ENCODE results near the gene OPRM1. TPM values are rescaled to one million over a fixed set of nuclear protein-coding genes. Genes with fewer than 3 reads are reported as not detected.

The OPRM1 gene
- total RNA-seq, 5 donors from 2014 or later (not counting 1 experiment from before 2014, with no cell fraction given), result not detected

- no peaks in the 10 kb centered on the region for H3K36me3 ChIP-seq (ENCODE audit: control insufficient read depth in 2 of 2, extremely low read depth in 1 of 2, insufficient read depth in 1 of 2, low read length in 1 of 2)
- ChIA-PET POLR2A (interaction anchor here in 1 of 2 donors (0.6 kb wide), 1 partner anchor 20 kb away, joined by 3 read pairs; no protein-coding TSS in a partner anchor), CTCF (interaction anchor here in 1 of 2 donors (1.0 kb wide), 1 partner anchor 11 kb away, joined by 4 read pairs; no protein-coding TSS in a partner anchor)
- ATAC-seq (replicated peaks in 1 of 4) (no peak), DNase-seq (no peak)
- H3K27ac ChIP-seq (ENCODE audit: low read length), result no peak overlapping the region
- H3K4me3 ChIP-seq (ENCODE audit: control insufficient read depth in 1 of 2, extremely low read depth in 1 of 2, low read length in 1 of 2), result no peak overlapping the region
- no peaks in the 10 kb centered on the region for H3K9me3 ChIP-seq
- peaks cover 7 to 10% of the 10 kb centered on the region in 2 experiments for H3K4me1 ChIP-seq (ENCODE audit: control insufficient read depth in 1 of 2, extremely low read depth in 1 of 2, insufficient read depth in 2 of 2, low read length in 2 of 2)
- WGBS (ENCODE audit: insufficient coverage), result 93% methylated on average over 2 of the region's 7 CpGs
- H3K4me1 Mint-ChIP-seq, result peaks cover 31 to 34% (median 31%) of the 10 kb centered on the region in 3 donors
- H3K27me3 Mint-ChIP-seq, result peaks cover 0 to 2% of the 10 kb centered on the region in 2 donors
- H3K27ac Mint-ChIP-seq, result peak overlapping the region; percentile 4 to 29
- H3K36me3 Mint-ChIP-seq, result no peaks in the 10 kb centered on the region
- H3K27me3 ChIP-seq (replicated peaks in 1 of 2; ENCODE audit: control insufficient read depth in 2 of 2, extremely low read depth in 1 of 2, insufficient read depth in 2 of 2, low read length in 1 of 2), result no peaks in the 10 kb centered on the region
- H3K9me3 Mint-ChIP-seq, result no peaks in the 10 kb centered on the region
- no peak overlapping the region for H3K4me3 Mint-ChIP-seq
These were observed 222.8 kb downstream of the OPRM1 start for GRCh38 chr6:154261688-154262397.

GRCh38 chr6:154266560-154267099 lies 227.6 kb downstream of the OPRM1 start:
- H3K9me3 Mint-ChIP-seq, result no peaks in the 10 kb centered on the region
- ATAC-seq (replicated peaks in 1 of 4) (peak in 2 of 4 experiments; percentile 16 to 32), DNase-seq (no peak)
- peak overlapping the region; percentile 56 to 89 for H3K27ac Mint-ChIP-seq
- peaks cover 0 to 2% of the 10 kb centered on the region in 2 donors for H3K27me3 Mint-ChIP-seq
- peaks cover 27 to 34% (median 34%) of the 10 kb centered on the region in 3 donors for H3K4me1 Mint-ChIP-seq
- Histone ChIP-seq H3K4me3 (ENCODE audit: control insufficient read depth in 1 of 2, extremely low read depth in 1 of 2, low read length in 1 of 2) (no peak overlapping the region), H3K36me3 (ENCODE audit: control insufficient read depth in 2 of 2, extremely low read depth in 1 of 2, insufficient read depth in 1 of 2, low read length in 1 of 2) (no peaks in the 10 kb centered on the region), H3K4me1 (ENCODE audit: control insufficient read depth in 1 of 2, extremely low read depth in 1 of 2, insufficient read depth in 2 of 2, low read length in 2 of 2) (peaks cover 17% of the 10 kb centered on the region in 2 experiments), H3K27me3 (replicated peaks in 1 of 2; ENCODE audit: control insufficient read depth in 2 of 2, extremely low read depth in 1 of 2, insufficient read depth in 2 of 2, low read length in 1 of 2) (no peaks in the 10 kb centered on the region), H3K27ac (ENCODE audit: low read length) (no peak overlapping the region), H3K9me3 (no peaks in the 10 kb centered on the region)
- peak overlapping the region in 2 of 3 donors; percentile 39 to 42 for H3K4me3 Mint-ChIP-seq
- ChIA-PET POLR2A (interaction anchor here (0.6 to 1.1 kb wide), 5 partner anchors 19 to 130 kb away, joined by 3 to 5 read pairs (median 3); no protein-coding TSS in a partner anchor), CTCF (interaction anchor here (0.5 to 3.8 kb wide), 5 partner anchors 11 to 792 kb away, joined by 3 to 18 read pairs (median 3); no protein-coding TSS in a partner anchor)
- no peaks in the 10 kb centered on the region for H3K36me3 Mint-ChIP-seq

GRCh38 chr6:154267508-154268106 lies 228.6 kb downstream of the OPRM1 start:
- 74% methylated on average over 3 of the region's 3 CpGs for WGBS (ENCODE audit: insufficient coverage)
- H3K4me1 ChIP-seq (ENCODE audit: control insufficient read depth in 1 of 2, extremely low read depth in 1 of 2, insufficient read depth in 2 of 2, low read length in 2 of 2), result peaks cover 17% of the 10 kb centered on the region in 2 experiments
- POLR2A ChIA-PET, result interaction anchor here in 1 of 2 donors (0.7 kb wide), 1 partner anchor 60 kb away, joined by 3 read pairs; no protein-coding TSS in a partner anchor
- H3K4me3 ChIP-seq (ENCODE audit: control insufficient read depth in 1 of 2, extremely low read depth in 1 of 2, low read length in 1 of 2), result peak overlapping the region in 1 of 2 donors; percentile 54
- DNase-seq, result peak in 7 of 35 experiments; percentile 13 to 45 (median 28)
- H3K27ac Mint-ChIP-seq, result peak overlapping the region; percentile 66 to 86
- no peaks in the 10 kb centered on the region for H3K27me3 ChIP-seq (replicated peaks in 1 of 2; ENCODE audit: control insufficient read depth in 2 of 2, extremely low read depth in 1 of 2, insufficient read depth in 2 of 2, low read length in 1 of 2)
- peaks cover 22 to 34% (median 29%) of the 10 kb centered on the region in 3 donors for H3K4me1 Mint-ChIP-seq
- H3K36me3 ChIP-seq (ENCODE audit: control insufficient read depth in 2 of 2, extremely low read depth in 1 of 2, insufficient read depth in 1 of 2, low read length in 1 of 2), result no peaks in the 10 kb centered on the region
- H3K36me3 Mint-ChIP-seq, result no peaks in the 10 kb centered on the region
- no peaks in the 10 kb centered on the region for H3K9me3 Mint-ChIP-seq
- peaks cover 0 to 2% of the 10 kb centered on the region in 2 donors for H3K27me3 Mint-ChIP-seq
- peak; percentile 70 to 93 (median 76) for ATAC-seq (replicated peaks in 1 of 4)
- H3K9me3 ChIP-seq, result no peaks in the 10 kb centered on the region
- no peak overlapping the region for H3K27ac ChIP-seq (ENCODE audit: low read length)
- CTCF ChIA-PET, result interaction anchor here (0.5 to 3.8 kb wide), 5 partner anchors 10 to 144 kb away, joined by 3 to 18 read pairs (median 6); no protein-coding TSS in a partner anchor
- H3K4me3 Mint-ChIP-seq, result peak overlapping the region in 2 of 3 donors; percentile 40 to 75

- ATAC-seq (replicated peaks in 1 of 4) (no peak), DNase-seq (no peak)
- no peaks in the 10 kb centered on the region for H3K36me3 ChIP-seq (ENCODE audit: control insufficient read depth in 2 of 2, extremely low read depth in 1 of 2, insufficient read depth in 1 of 2, low read length in 1 of 2)
- Mint-ChIP-seq H3K27me3 (peaks cover 0 to 2% of the 10 kb centered on the region in 2 donors), H3K4me1 (peaks cover 23 to 34% (median 31%) of the 10 kb centered on the region in 3 donors), H3K9me3 (no peaks in the 10 kb centered on the region), H3K36me3 (no peaks in the 10 kb centered on the region), H3K4me3 (peak overlapping the region in 1 of 3 donors; percentile 75), H3K27ac (peak overlapping the region; percentile 65 to 68)
- no peaks in the 10 kb centered on the region for H3K9me3 ChIP-seq
- 100% methylated on average over 3 of the region's 3 CpGs for WGBS (ENCODE audit: insufficient coverage)
- peaks cover 17% of the 10 kb centered on the region in 2 experiments for H3K4me1 ChIP-seq (ENCODE audit: control insufficient read depth in 1 of 2, extremely low read depth in 1 of 2, insufficient read depth in 2 of 2, low read length in 2 of 2)
- H3K27me3 ChIP-seq (replicated peaks in 1 of 2; ENCODE audit: control insufficient read depth in 2 of 2, extremely low read depth in 1 of 2, insufficient read depth in 2 of 2, low read length in 1 of 2), result no peaks in the 10 kb centered on the region
- ChIA-PET CTCF (interaction anchor here in 1 of 2 donors (3.8 kb wide), 1 partner anchor 9 kb away, joined by 18 read pairs; no protein-coding TSS in a partner anchor), POLR2A (no interaction called here)
- H3K27ac ChIP-seq (ENCODE audit: low read length), result no peak overlapping the region
- no peak overlapping the region for H3K4me3 ChIP-seq (ENCODE audit: control insufficient read depth in 1 of 2, extremely low read depth in 1 of 2, low read length in 1 of 2)
These were observed 229.4 kb downstream of the OPRM1 start for GRCh38 chr6:154268486-154268885.

GRCh38 chr6:154274168-154274567 lies 235.1 kb downstream of the OPRM1 start:
- H3K4me3 ChIP-seq (ENCODE audit: control insufficient read depth in 1 of 2, extremely low read depth in 1 of 2, low read length in 1 of 2), result no peak overlapping the region
- 57% methylated on average over 1 of the region's 2 CpGs for WGBS (ENCODE audit: insufficient coverage)
- H3K9me3 ChIP-seq, result no peaks in the 10 kb centered on the region
- Mint-ChIP-seq H3K4me1 (peaks cover 38 to 44% (median 43%) of the 10 kb centered on the region in 3 donors), H3K4me3 (no peak overlapping the region), H3K9me3 (no peaks in the 10 kb centered on the region), H3K27me3 (no peaks in the 10 kb centered on the region), H3K27ac (peak overlapping the region in 1 of 2 donors; percentile 55), H3K36me3 (no peaks in the 10 kb centered on the region)
- H3K4me1 ChIP-seq (ENCODE audit: control insufficient read depth in 1 of 2, extremely low read depth in 1 of 2, insufficient read depth in 2 of 2, low read length in 2 of 2), result peaks cover 15 to 16% of the 10 kb centered on the region in 2 experiments
- DNase-seq, result no peak
- ATAC-seq (replicated peaks in 1 of 4), result no peak
- ChIA-PET POLR2A (interaction anchor here (0.6 to 1.1 kb wide), 3 partner anchors 26 to 114 kb away, joined by 3 read pairs; no protein-coding TSS in a partner anchor), CTCF (interaction anchor here (0.6 to 5.2 kb wide), 7 partner anchors 16 to 120 kb away, joined by 3 to 43 read pairs (median 3); no protein-coding TSS in a partner anchor)
- H3K27me3 ChIP-seq (replicated peaks in 1 of 2; ENCODE audit: control insufficient read depth in 2 of 2, extremely low read depth in 1 of 2, insufficient read depth in 2 of 2, low read length in 1 of 2), result no peaks in the 10 kb centered on the region
- H3K36me3 ChIP-seq (ENCODE audit: control insufficient read depth in 2 of 2, extremely low read depth in 1 of 2, insufficient read depth in 1 of 2, low read length in 1 of 2), result no peaks in the 10 kb centered on the region
- H3K27ac ChIP-seq (ENCODE audit: low read length), result no peak overlapping the region
